RWPE1 (cell line): ENCODE data around the gene SCRT2.
"Not testable (repeated sequence)": the region's sequence is repeated elsewhere in the genome, so short reads cannot be mapped to it uniquely, and the experiment has no call there.

Source experiments
- CTCF ChIA-PET: fragments of 350-600 bp; sonication (Branson Sonifier 250); formaldehyde crosslinking; extraction: SDS; loops from one replicate; lab custom pipeline; 2021; lab: Yijun Ruan, JAX
- POLR2A ChIA-PET: fragments of 400-600 bp; formaldehyde crosslinking; extraction: SDS; loops from one replicate; lab custom pipeline; 2020; ENCODE audit warnings: antibody characterized with exemption; ENCODE audit not compliant: low non-redundant PET; lab: Yijun Ruan, JAX
- DNase-seq: peaks from one replicate; pipeline ENCODE4 v3.0.0; 2012; ENCODE audit warnings: low spot score
- H3K27ac ChIP-seq: fragments of 450-650 bp; 2 replicates; pipeline ENCODE4 v1.5.1; 2017
- TF ChIP-seq, protein P1 (sequence below): fragments of 450-650 bp; conservative IDR thresholded peaks from 2 replicates; pipeline ENCODE4 v1.5.1; 2017; ENCODE audit warnings: low read depth, mild to moderate bottlenecking

The SCRT2 gene

GRCh38 chr20:646107-646867, 29.3 kb downstream of the SCRT2 start:
- CTCF ChIA-PET, result interaction anchor here (0.6 to 2.1 kb wide), 27 partner anchors 9 to 826 kb away, joined by 3 to 35 read pairs (median 4); partner anchors contain the start of genes SCRT2 and SLC52A3
- TF ChIP-seq, protein P1, sequence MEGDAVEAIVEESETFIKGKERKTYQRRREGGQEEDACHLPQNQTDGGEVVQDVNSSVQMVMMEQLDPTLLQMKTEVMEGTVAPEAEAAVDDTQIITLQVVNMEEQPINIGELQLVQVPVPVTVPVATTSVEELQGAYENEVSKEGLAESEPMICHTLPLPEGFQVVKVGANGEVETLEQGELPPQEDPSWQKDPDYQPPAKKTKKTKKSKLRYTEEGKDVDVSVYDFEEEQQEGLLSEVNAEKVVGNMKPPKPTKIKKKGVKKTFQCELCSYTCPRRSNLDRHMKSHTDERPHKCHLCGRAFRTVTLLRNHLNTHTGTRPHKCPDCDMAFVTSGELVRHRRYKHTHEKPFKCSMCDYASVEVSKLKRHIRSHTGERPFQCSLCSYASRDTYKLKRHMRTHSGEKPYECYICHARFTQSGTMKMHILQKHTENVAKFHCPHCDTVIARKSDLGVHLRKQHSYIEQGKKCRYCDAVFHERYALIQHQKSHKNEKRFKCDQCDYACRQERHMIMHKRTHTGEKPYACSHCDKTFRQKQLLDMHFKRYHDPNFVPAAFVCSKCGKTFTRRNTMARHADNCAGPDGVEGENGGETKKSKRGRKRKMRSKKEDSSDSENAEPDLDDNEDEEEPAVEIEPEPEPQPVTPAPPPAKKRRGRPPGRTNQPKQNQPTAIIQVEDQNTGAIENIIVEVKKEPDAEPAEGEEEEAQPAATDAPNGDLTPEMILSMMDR, result no peak
- DNase-seq, result no peak
- H3K27ac ChIP-seq, result peak overlapping the region; percentile 17
- POLR2A ChIA-PET, result interaction anchor here (0.5 kb wide), 1 partner anchor 318 kb away, joined by 5 read pairs; no protein-coding TSS in a partner anchor

GRCh38 chr20:645318-646106, 30.1 kb downstream of the SCRT2 start:
- ChIA-PET POLR2A (interaction anchor here (0.5 kb wide), 1 partner anchor 317 kb away, joined by 5 read pairs; no protein-coding TSS in a partner anchor), CTCF (interaction anchor here (0.5 to 2.1 kb wide), 29 partner anchors 8 to 541 kb away, joined by 3 to 35 read pairs (median 4); partner anchors contain the start of genes SCRT2 and SLC52A3)
- TF ChIP-seq, protein P1, result peak; percentile 96
- peak; percentile 75 for DNase-seq
- H3K27ac ChIP-seq, result peak overlapping the region; percentile 17

- POLR2A ChIA-PET, result interaction anchor here (0.7 kb wide), 1 partner anchor 200 kb away, joined by 9 read pairs; no protein-coding TSS in a partner anchor
- peak overlapping the region; percentile 17; the same call in 1 of the 2 replicates for H3K27ac ChIP-seq
- TF ChIP-seq, protein P1, result no peak
- CTCF ChIA-PET, result interaction anchor here (0.5 to 2.1 kb wide), 22 partner anchors 7 to 165 kb away, joined by 3 to 35 read pairs (median 4); partner anchors contain the start of genes SCRT2 and SLC52A3
- DNase-seq, result no peak
Observed at GRCh38 chr20:644692-645317, 30.8 kb downstream of the SCRT2 start.

GRCh38 chr20:642398-643174, 33.0 kb downstream of the SCRT2 start:
- POLR2A ChIA-PET, result no interaction called here
- CTCF ChIA-PET, result no interaction called here
- TF ChIP-seq, protein P1, result no peak
- no peak overlapping the region for H3K27ac ChIP-seq
- no peak for DNase-seq

DNA sequence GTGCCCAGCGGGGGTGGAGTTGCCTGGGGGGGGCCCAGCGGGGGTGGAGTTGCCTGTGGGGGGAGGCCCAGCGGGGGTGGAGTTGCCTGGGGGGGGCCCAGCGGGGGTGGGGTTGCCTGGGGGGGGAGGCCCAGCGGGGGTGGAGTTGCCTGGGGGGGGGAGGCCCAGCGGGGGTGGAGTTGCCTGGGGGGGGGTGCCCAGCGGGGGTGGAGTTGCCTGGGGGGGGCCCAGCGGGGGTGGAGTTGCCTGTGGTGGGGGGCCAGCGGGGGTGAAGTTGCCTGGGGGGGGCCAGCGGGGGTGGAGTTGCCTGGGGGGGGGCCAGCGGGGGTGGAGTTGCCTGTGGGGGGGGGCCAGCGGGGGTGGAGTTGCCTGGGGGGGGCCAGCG, 33.6 kb downstream of the SCRT2 start:
- DNase-seq, POLR2A ChIA-PET, H3K27ac ChIP-seq, CTCF ChIA-PET: not testable (repeated sequence)

DNA sequence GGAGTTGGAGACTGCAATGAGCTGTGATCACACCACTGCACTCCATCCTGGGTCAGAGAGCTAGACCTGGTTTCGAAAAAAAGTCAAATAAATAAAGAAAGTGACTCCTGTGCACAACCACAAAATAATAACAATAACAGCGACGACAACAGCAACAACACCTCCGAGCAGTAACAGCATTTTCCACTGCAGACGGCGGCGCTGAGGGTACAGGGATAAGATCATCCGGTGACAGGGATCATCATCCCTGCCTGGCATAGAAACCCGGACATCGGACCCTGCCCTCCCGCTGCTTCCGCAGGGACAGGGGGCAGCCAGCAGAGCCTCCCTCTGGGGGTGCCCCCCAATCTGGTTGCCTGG, 34.1 kb downstream of the SCRT2 start:
- CTCF ChIA-PET, result interaction anchor here (0.5 to 1.0 kb wide), 3 partner anchors 26 to 84 kb away, joined by 3 to 4 read pairs (median 3); no protein-coding TSS in a partner anchor
- DNase-seq, result no peak
- TF ChIP-seq, protein P1, result no peak
- POLR2A ChIA-PET, result no interaction called here
- H3K27ac ChIP-seq, result no peak overlapping the region
